Adipocyte (in vitro differentiated cells): ENCODE results near the gene PCGF1.
A peak's percentile ranks its signal among the peaks of the same experiment; 100 is the strongest.

Experiments
- DNase-seq: peaks from one replicate; pipeline ENCODE4 v3.0.0-alpha.2; 2015; ENCODE audit warnings: low read depth
- H3K27me3 ChIP-seq: replicated peaks from 2 replicates; pipeline ENCODE4 v1.7.0; 2013; ENCODE audit warnings: mild to moderate bottlenecking, low read length, moderate library complexity; ENCODE audit not compliant: control insufficient read depth, insufficient read depth
- H3K36me3 ChIP-seq: 2 replicates; pipeline ENCODE4 v1.7.0; 2013; ENCODE audit warnings: low read length, mild to moderate bottlenecking, moderate library complexity; ENCODE audit not compliant: control insufficient read depth, insufficient read depth, severe bottlenecking
- H3K4me1 ChIP-seq: 2 replicates; pipeline ENCODE4 v1.7.0; 2013; ENCODE audit warnings: mild to moderate bottlenecking, low read length, moderate library complexity; ENCODE audit not compliant: control insufficient read depth, insufficient read depth
- H3K4me3 ChIP-seq: 2 replicates; pipeline ENCODE4 v1.7.0; 2013; ENCODE audit warnings: mild to moderate bottlenecking, low read length, moderate library complexity
- H3K9ac ChIP-seq: 2 replicates; pipeline ENCODE4 v1.7.0; 2013; ENCODE audit warnings: mild to moderate bottlenecking, low read length, moderate library complexity
- H3K9me3 ChIP-seq: 2 replicates; pipeline ENCODE4 v1.7.0; 2013; ENCODE audit warnings: mild to moderate bottlenecking, low read length, moderate library complexity; ENCODE audit not compliant: control insufficient read depth

Gene PCGF1

GRCh38 chr2:74525717-74526648 lies 18.5 kb upstream of the PCGF1 start, which contains the start of gene DQX1:
Gene DQX1, minus strand, starts transcription at chr2:74526231. Its CDS starts 502 bp downstream, at chr2:74525729.
- DNase-seq, result no peak
- Histone ChIP-seq H3K27me3 (peaks cover 19% of the 10 kb centered on the region), H3K4me3 (no peak within 1 kb of the TSS), H3K36me3 (peaks cover 23% of the 10 kb centered on the region), H3K9me3 (no peaks in the 10 kb centered on the region), H3K9ac (no peak within 1 kb of the TSS), H3K4me1 (peaks cover 17% of the 10 kb centered on the region)

GRCh38 chr2:74524955-74525716 lies 17.6 kb upstream of the PCGF1 start:
- DNase-seq, result no peak
- H3K36me3 ChIP-seq, result peaks cover 23% of the 10 kb centered on the region
- no peak overlapping the region for H3K4me3 ChIP-seq
- H3K9ac ChIP-seq, result no peak overlapping the region
- peaks cover 3% of the 10 kb centered on the region for H3K9me3 ChIP-seq
- H3K4me1 ChIP-seq, result peaks cover 12% of the 10 kb centered on the region
- peaks cover 28% of the 10 kb centered on the region for H3K27me3 ChIP-seq

GRCh38 chr2:74524005-74524404 lies 16.5 kb upstream of the PCGF1 start:
- Histone ChIP-seq H3K36me3 (peaks cover 23% of the 10 kb centered on the region), H3K27me3 (peaks cover 39% of the 10 kb centered on the region)
- DNase-seq, result no peak

GRCh38 chr2:74522516-74522915 lies 15.0 kb upstream of the PCGF1 start:
- no peaks in the 10 kb centered on the region for H3K4me1 ChIP-seq
- peaks cover 54% of the 10 kb centered on the region for H3K27me3 ChIP-seq
- H3K9ac ChIP-seq, result no peak overlapping the region
- no peak overlapping the region for H3K4me3 ChIP-seq
- no peak for DNase-seq
- peaks cover 19% of the 10 kb centered on the region for H3K36me3 ChIP-seq
- peaks cover 3% of the 10 kb centered on the region for H3K9me3 ChIP-seq

More at GRCh38 chr2:74524005-74524404, 16.5 kb upstream of the PCGF1 start:
- Histone ChIP-seq H3K4me1 (peaks cover 12% of the 10 kb centered on the region), H3K9me3 (peaks cover 3% of the 10 kb centered on the region), H3K9ac (no peak overlapping the region), H3K4me3 (no peak overlapping the region)

- no peaks in the 10 kb centered on the region for H3K36me3 ChIP-seq
- peaks cover 90% of the 10 kb centered on the region for H3K27me3 ChIP-seq
- no peak overlapping the region for H3K9ac ChIP-seq
- DNase-seq, result no peak
- H3K9me3 ChIP-seq, result peaks cover 3% of the 10 kb centered on the region
- no peak overlapping the region for H3K4me3 ChIP-seq
- no peaks in the 10 kb centered on the region for H3K4me1 ChIP-seq
Measured at GRCh38 chr2:74516650-74517049, 9.2 kb upstream of the PCGF1 start.

- peaks cover 3% of the 10 kb centered on the region for H3K9me3 ChIP-seq
- H3K4me3 ChIP-seq, result peak overlapping the region; percentile 17
- no peaks in the 10 kb centered on the region for H3K36me3 ChIP-seq
- H3K27me3 ChIP-seq, result peaks cover 92% of the 10 kb centered on the region
- no peaks in the 10 kb centered on the region for H3K4me1 ChIP-seq
- DNase-seq, result no peak
- H3K9ac ChIP-seq, result no peak overlapping the region
Measured at GRCh38 chr2:74515981-74516633, 8.6 kb upstream of the PCGF1 start.

- H3K27me3 ChIP-seq, result peaks cover 92% of the 10 kb centered on the region
- peaks cover 3% of the 10 kb centered on the region for H3K9me3 ChIP-seq
- DNase-seq, result no peak
- no peaks in the 10 kb centered on the region for H3K4me1 ChIP-seq
- H3K9ac ChIP-seq, result no peak overlapping the region
- H3K4me3 ChIP-seq, result no peak overlapping the region
- H3K36me3 ChIP-seq, result no peaks in the 10 kb centered on the region
Measured at GRCh38 chr2:74515271-74515980, 7.9 kb upstream of the PCGF1 start.

- no peak within 1 kb of the TSS for H3K9ac ChIP-seq
- H3K4me3 ChIP-seq, result no peak within 1 kb of the TSS
- H3K27me3 ChIP-seq, result peaks cover 86% of the 10 kb centered on the region
- no peaks in the 10 kb centered on the region for H3K4me1 ChIP-seq
- no peaks in the 10 kb centered on the region for H3K36me3 ChIP-seq
- no peak for DNase-seq
- H3K9me3 ChIP-seq, result no peaks in the 10 kb centered on the region
Measured at GRCh38 chr2:74514368-74515270, 7.1 kb upstream of the PCGF1 start, which contains the start of gene TLX2. Gene TLX2, plus strand, starts transcription at chr2:74514450. Its CDS starts 357 bp downstream, at chr2:74514807.

GRCh38 chr2:74513605-74514367 lies 6.3 kb upstream of the PCGF1 start:
- Histone ChIP-seq H3K36me3 (no peaks in the 10 kb centered on the region), H3K27me3 (peaks cover 77% of the 10 kb centered on the region), H3K4me1 (no peaks in the 10 kb centered on the region), H3K9ac (no peak overlapping the region), H3K9me3 (no peaks in the 10 kb centered on the region), H3K4me3 (no peak overlapping the region)
- DNase-seq, result no peak
